Articular chondrocyte of knee joint (primary cell): ENCODE results near the gene RPGR. TPM values are rescaled to one million over a fixed set of nuclear protein-coding genes. Genes with fewer than 3 reads are reported as not detected.

Experiments used
- small RNA-seq: library from RNA; depleted of rRNA; stranded (forward); fragments of <200 nt; gene quantifications from one replicate; pipeline ENCODE3, GENCODE V24; 2012
- total RNA-seq: library from RNA; depleted of rRNA; stranded (reverse); fragments of >200 nt; gene quantifications from 2 replicates; pipeline ENCODE4 v1.2.3, GENCODE V29; 2012

RPGR gene, protein sequence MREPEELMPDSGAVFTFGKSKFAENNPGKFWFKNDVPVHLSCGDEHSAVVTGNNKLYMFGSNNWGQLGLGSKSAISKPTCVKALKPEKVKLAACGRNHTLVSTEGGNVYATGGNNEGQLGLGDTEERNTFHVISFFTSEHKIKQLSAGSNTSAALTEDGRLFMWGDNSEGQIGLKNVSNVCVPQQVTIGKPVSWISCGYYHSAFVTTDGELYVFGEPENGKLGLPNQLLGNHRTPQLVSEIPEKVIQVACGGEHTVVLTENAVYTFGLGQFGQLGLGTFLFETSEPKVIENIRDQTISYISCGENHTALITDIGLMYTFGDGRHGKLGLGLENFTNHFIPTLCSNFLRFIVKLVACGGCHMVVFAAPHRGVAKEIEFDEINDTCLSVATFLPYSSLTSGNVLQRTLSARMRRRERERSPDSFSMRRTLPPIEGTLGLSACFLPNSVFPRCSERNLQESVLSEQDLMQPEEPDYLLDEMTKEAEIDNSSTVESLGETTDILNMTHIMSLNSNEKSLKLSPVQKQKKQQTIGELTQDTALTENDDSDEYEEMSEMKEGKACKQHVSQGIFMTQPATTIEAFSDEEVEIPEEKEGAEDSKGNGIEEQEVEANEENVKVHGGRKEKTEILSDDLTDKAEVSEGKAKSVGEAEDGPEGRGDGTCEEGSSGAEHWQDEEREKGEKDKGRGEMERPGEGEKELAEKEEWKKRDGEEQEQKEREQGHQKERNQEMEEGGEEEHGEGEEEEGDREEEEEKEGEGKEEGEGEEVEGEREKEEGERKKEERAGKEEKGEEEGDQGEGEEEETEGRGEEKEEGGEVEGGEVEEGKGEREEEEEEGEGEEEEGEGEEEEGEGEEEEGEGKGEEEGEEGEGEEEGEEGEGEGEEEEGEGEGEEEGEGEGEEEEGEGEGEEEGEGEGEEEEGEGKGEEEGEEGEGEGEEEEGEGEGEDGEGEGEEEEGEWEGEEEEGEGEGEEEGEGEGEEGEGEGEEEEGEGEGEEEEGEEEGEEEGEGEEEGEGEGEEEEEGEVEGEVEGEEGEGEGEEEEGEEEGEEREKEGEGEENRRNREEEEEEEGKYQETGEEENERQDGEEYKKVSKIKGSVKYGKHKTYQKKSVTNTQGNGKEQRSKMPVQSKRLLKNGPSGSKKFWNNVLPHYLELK
- 5.2 and 6.1 TPM in 2 replicates for total RNA-seq

DNA sequence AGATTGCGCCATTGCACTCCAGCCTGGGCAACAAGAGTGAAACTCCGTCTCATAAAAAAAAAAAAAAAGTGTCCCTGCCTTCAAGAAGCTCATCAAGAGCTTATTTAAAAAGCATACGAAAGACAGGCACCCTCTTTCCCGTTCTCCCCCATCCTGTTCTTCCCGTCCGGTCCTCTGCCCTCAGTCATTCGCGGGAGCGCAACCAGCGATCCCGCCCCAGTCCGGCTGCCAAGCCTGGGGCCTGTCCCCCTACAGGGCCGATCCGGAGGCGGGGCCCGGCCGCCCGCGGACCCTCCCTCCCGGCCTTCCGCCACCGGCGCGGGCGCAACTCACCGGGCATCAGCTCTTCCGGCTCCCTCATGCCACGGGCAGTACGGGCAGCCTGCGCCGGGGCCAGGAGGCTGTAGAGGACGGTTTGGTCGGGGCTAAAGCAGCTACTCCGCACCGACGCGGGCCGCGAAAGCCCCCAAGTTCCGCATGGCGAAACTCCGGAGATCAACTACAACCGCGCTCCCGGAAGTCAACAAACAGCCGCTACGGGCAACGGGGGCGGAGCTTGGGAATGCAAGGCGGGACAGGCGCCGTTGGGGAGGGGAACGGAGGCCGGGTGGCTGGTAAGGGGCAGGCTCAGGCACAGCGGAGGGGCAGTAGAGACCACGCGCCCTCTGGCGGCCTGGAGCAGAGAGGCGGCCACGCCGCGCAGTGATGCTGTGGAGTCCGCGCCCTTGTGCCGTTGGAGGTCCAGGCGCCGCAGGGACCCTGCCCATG lies at the start of gene RPGR:
Gene RPGR (minus strand): TSS at position 503 of the 768 bp plus-strand sequence. CDS start 142 bp downstream, at position 361.

DNA sequence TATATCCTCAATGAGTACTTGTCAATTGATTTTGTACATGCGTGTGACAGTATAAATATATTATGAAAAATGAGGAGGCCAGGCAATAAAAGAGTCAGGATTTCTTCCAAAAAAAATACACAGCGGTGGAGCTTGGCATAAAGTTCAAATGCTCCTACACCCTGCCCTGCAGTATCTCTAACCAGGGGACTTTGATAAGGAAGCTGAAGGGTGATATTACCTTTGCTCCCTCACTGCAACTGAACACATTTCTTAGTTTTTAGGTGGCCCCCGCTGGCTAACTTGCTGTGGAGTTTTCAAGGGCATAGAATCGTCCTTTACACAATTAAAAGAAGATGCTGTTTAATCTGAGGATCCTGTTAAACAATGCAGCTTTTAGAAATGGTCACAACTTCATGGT lies 25.1 kb upstream of the RPGR start, which contains the start of gene OTC:
Gene OTC (plus strand): TSS at position 243 of the 400 bp plus-strand sequence. CDS start 93 bp downstream, at position 336.

GRCh38 chrX:38220415-38221390 lies 106.6 kb downstream of the RPGR start, which contains the start of gene SRPX:
Gene SRPX (minus strand): TSS chrX:38220871. CDS start chrX:38220792, 79 bp downstream.

Small RNA genes lying within 50 kb of the gene (small RNA-seq; reads per million reads assigned to genes)
- not detected for gene RF00322

Other genes with a start within 250 kb of the RPGR start
- 6.3 and 7.2 TPM in 2 replicates for gene SRPX, start 106.6 kb downstream of the RPGR start, total RNA-seq
- not detected in 2 replicates for gene OTC, start 25.1 kb upstream of the RPGR start, total RNA-seq
- gene TSPAN7, start 234.0 kb upstream of the RPGR start, total RNA-seq: 0.11 TPM in 1 of 2 replicates, not detected in the other